Left ventricle myocardium superior (tissue), 1 donor: ENCODE measurements around the gene GEMIN7. TPM values are rescaled to one million over a fixed set of nuclear protein-coding genes. Genes with fewer than 3 reads are reported as not detected.

Experiments used
- ATAC-seq: fragments of 200-7000 bp; cut with Tn5 transposase; one replicate; pipeline ENCODE4 v1.9.1; 2020; ENCODE audit warnings: mild to moderate bottlenecking, moderate library complexity
- DNase-seq: peaks from one replicate; pipeline ENCODE4 v3.0.0-alpha.2; 2020
- intact Hi-C: fragments of 100-400 bp; cut with micrococcal nuclease; formaldehyde crosslinking; loops from one replicate; pipeline ENCODE4 v1.11.0; 2022
- total RNA-seq: library from RNA; stranded (reverse); fragmentation: NEBNext Ultra II Directional; extraction: Animal tissue kit (Norgen Biotek cat#: 25700); gene quantifications from one replicate; pipeline ENCODE4 v1.2.1, GENCODE V29; 2021
- donor health status: DM: no; HTN: yes; CAD: no; lungs with severe emphysema.

Gene GEMIN7
- total RNA-seq, 1 donor from 2014 or later, result 14.4 TPM

DNA sequence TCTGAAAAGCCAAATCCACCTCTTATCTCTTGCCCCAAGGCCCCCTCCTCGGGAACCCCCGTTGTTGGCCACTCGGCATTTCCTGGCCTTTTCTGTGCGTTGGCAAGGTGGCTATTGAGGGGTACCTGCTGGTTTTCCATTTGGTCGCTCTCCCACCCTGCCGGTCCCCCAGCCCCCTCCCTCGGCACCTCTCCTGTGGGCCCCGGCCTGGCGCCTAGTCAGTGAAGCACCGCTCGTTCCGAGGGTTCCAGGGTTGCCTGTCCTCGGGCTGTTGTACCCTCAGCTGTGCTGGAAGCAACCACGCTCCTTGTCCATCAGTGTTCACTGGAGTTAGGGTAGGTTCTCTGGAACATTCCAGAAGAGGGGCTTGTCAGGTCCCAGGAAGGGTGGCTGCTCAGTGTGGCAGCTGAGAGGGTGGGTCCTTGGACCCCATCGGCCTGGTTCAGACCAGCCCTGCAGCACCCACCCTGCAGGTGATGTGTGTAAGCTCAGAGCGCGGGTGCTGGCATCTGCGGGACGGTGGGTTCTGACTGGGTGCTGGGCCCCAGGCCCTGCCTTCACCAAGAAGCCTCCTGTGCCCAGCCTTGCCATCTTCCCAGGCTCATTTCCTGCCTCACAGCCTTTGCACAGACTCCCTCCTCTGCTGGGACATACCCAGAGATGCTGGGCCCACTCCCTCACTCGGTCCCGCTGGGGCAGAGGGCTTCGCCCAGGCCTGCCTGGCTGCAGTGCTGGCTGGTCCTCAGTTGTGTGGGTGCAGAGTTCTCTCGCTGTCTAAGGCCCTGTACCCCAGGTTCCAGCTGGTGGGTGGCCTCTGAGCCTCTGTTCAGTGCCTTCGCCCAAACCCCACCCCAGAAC lies 60.5 kb downstream of the GEMIN7 start:
- intact Hi-C loops, result no loop called here
- no peak for ATAC-seq
- DNase-seq, result no peak

DNA sequence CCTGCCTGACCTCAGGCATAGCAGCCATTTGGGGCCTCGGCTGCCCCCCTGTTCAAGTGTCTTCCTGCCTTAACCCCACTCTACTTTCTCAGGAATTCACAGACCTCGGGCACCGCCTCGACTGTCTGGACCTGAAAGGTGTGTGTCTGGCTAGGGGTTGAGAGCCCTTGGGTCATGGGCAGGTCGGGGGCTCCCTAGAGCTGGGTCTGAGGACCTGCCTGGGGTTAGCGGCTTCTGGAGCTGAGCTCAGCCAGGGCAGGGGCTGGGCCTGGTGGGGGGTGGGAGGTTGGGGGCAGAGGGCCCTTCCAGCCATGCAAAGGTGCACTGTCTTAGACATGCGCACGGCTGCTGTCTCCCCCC lies 61.1 kb downstream of the GEMIN7 start:
- intact Hi-C loops, result no loop called here
- ATAC-seq (no peak), DNase-seq (no peak)

DNA sequence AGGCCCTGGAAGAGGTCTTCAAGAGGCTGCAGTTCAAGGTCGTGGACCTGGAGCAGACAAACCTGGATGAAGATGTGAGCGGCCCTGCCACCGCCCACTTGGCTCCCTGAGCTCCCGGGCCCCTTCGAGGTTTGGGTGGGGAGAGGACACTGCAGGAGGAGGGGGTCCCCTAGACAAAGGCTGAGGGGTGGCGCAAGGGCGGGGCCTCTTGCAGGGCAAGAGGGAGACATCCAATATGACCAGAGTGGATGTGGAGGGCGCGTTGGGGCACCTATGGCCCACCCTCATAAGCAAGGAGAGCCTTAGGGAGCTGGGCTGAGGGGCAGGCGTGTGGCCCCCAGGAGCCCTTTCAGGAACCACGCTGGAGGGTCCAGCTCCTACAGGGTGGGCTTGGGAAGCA lies 61.5 kb downstream of the GEMIN7 start:
- intact Hi-C loops, result no loop called here
- DNase-seq (no peak), ATAC-seq (no peak)

Other genes with a start within 250 kb of the GEMIN7 start
- 35.4 TPM for gene NECTIN2, start 233.0 kb upstream of the GEMIN7 start, total RNA-seq
- 49.8 TPM for gene TOMM40, start 188.0 kb upstream of the GEMIN7 start, total RNA-seq
- gene APOE, start 173.5 kb upstream of the GEMIN7 start, total RNA-seq, result 18.9 TPM
- gene APOC1, start 164.7 kb upstream of the GEMIN7 start, total RNA-seq, result 1.7 TPM
- gene APOC4, start 137.0 kb upstream of the GEMIN7 start, total RNA-seq, result not detected
- gene APOC2, start 133.2 kb upstream of the GEMIN7 start, total RNA-seq, result not detected
- 97.6 TPM for gene CLPTM1, start 123.9 kb upstream of the GEMIN7 start, total RNA-seq
- gene RELB, start 77.8 kb upstream of the GEMIN7 start, total RNA-seq, result 3.5 TPM
- gene CLASRP, start 40.2 kb upstream of the GEMIN7 start, total RNA-seq, result 33.9 TPM
- gene ZNF296, start 2.8 kb upstream of the GEMIN7 start, total RNA-seq, result 0.20 TPM
- gene PPP1R37, start 13.9 kb downstream of the GEMIN7 start, total RNA-seq, result 16.0 TPM
- gene NKPD1, start 81.7 kb downstream of the GEMIN7 start, total RNA-seq, result 0.07 TPM
- 13.7 TPM for gene TRAPPC6A, start 99.0 kb downstream of the GEMIN7 start, total RNA-seq
- 6.0 TPM for gene BLOC1S3, start 99.5 kb downstream of the GEMIN7 start, total RNA-seq
- 0.94 TPM for gene EXOC3L2, start 166.1 kb downstream of the GEMIN7 start, total RNA-seq
- gene MARK4, start 172.0 kb downstream of the GEMIN7 start, total RNA-seq, result 26.2 TPM
- gene CKM, start 243.6 kb downstream of the GEMIN7 start, total RNA-seq, result 6,589 TPM